EL (cell line): ENCODE data around the gene EFHD1.
"Not testable (repeated sequence)": the region's sequence is repeated elsewhere in the genome, so short reads cannot be mapped to it uniquely, and the experiment has no call there.

ENCODE experiments used
- DNase-seq: peaks from one replicate; pipeline ENCODE4 v3.0.0-alpha.2; 2016

The EFHD1 gene

GRCh38 chr2:232697059-232697806, 63.8 kb downstream of the EFHD1 start, which contains the start of gene GIGYF2:
Gene GIGYF2 (plus strand): TSS chr2:232697331. CDS start chr2:232735198, 37,867 bp downstream.
- DNase-seq, result peak; percentile 96

GRCh38 chr2:232697807-232698110, 64.4 kb downstream of the EFHD1 start:
- no peak for DNase-seq

- DNase-seq, result no peak
Observed at GRCh38 chr2:232698556-232699091, 65.2 kb downstream of the EFHD1 start.

- no peak for DNase-seq
Observed at GRCh38 chr2:232699110-232699509, 65.7 kb downstream of the EFHD1 start.

GRCh38 chr2:232700154-232700553, 66.8 kb downstream of the EFHD1 start:
- no peak for DNase-seq

- no peak for DNase-seq
Observed at GRCh38 chr2:232707076-232707475, 73.7 kb downstream of the EFHD1 start.

- no peak for DNase-seq
Observed at GRCh38 chr2:232713505-232713904, 80.1 kb downstream of the EFHD1 start.

- DNase-seq, result peak; percentile 10
Observed at GRCh38 chr2:232714969-232715368, 81.6 kb downstream of the EFHD1 start.

GRCh38 chr2:232720056-232720455, 86.7 kb downstream of the EFHD1 start:
- not testable (repeated sequence) for DNase-seq

GRCh38 chr2:232721261-232721660, 87.9 kb downstream of the EFHD1 start:
- DNase-seq, result no peak

GRCh38 chr2:232721882-232722281, 88.5 kb downstream of the EFHD1 start:
- DNase-seq, result no peak

- DNase-seq, result no peak
Observed at GRCh38 chr2:232723027-232723426, 89.6 kb downstream of the EFHD1 start.

- no peak for DNase-seq
Observed at GRCh38 chr2:232728785-232729184, 95.4 kb downstream of the EFHD1 start.

GRCh38 chr2:232731470-232731869, 98.1 kb downstream of the EFHD1 start:
- DNase-seq, result no peak
